Measurements from ENCODE around the gene VASH2.
"Not testable (repeated sequence)": the region's sequence is repeated elsewhere in the genome, so short reads cannot be mapped to it uniquely, and the experiment has no call there.

The VASH2 gene

GRCh38 chr1:212979340-212980122 lies 29.2 kb downstream of the VASH2 start:
- no peak for DNase-seq (ENCODE audit: low spot score)

GRCh38 chr1:212980123-212980785 lies 29.9 kb downstream of the VASH2 start:
- no peak for DNase-seq (ENCODE audit: low spot score)

- no peak for DNase-seq (ENCODE audit: low spot score)
Observed at GRCh38 chr1:212981025-212981495, 30.7 kb downstream of the VASH2 start.

- DNase-seq (ENCODE audit: low spot score): no peak
Observed at GRCh38 chr1:212981571-212982328, 31.4 kb downstream of the VASH2 start.

DNA sequence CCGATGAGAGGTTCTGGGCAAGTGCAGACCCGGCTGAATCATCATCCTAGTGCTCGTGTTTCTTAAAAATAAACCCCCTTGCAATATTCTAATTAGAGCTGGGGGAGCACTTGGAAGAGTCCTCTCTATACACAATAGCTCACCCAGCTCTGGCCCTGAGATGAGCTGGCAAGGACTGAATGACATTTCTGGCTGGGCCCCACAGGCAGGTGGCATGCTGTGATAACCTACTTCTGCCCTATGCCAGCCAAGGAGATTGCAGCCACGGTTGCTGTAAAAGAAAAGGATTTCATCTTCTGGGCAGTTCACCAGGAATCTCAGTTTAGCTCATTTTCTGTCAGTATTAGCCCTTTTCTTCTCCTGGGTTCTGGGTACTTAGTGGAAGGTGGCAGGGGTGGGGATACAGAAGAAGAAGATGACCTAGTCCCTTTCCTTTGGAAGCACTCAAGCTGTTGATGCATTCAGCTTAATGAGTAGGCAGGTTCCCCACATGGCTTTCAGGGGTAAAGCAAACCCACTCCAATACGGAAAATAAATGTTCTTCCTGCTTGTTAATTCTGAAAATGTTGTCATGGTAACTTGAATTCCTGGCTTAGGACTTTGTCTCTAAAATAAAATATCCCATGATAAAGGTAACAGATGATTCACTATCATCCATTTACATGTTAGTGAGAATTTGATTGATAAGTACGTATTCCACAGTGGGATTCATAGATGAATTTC lies 32.2 kb downstream of the VASH2 start:
- DNase-seq (ENCODE audit: low spot score): no peak

DNA sequence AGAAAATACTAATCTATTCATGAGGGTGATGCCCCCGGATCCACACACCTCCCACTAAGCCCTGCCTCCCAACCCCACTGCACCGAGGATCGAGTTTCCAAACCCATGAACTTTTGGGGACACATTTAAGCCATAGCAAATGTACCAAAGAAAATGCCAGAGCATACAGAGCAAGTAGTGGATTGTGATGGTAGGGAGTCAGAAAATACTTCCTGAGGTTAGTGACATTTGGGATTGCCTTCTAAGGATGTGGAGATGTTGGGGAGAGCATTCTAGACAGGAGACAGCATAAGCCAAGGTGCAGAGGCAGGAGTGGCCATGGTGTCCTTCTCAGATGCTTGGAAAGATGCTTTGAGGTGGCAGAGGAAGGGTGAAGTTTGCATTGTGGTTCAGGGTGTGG lies 33.1 kb downstream of the VASH2 start:
- DNase-seq (ENCODE audit: low spot score): no peak

GRCh38 chr1:212984522-212985291 lies 34.4 kb downstream of the VASH2 start:
- DNase-seq (ENCODE audit: low spot score): no peak

DNA sequence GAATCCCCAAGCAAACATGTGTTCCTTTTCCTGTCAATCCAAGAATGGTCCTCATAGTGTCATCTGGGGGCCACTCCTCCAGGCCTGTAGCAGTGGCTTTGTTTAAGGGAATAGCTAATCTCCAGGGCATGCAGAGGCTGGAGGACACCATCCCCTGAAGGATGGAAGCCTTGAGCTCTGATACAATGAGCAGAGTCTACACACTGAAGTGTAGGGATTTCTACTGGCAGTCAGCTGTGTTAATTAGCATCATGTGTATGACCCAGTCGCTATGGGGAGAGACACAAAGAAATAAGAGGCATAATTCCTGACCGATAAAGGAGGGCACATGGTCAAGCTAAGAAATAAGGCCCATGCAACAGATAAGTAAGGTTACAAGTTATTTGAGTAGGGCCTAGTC lies 36.2 kb downstream of the VASH2 start:
- DNase-seq (ENCODE audit: low spot score): no peak

DNA sequence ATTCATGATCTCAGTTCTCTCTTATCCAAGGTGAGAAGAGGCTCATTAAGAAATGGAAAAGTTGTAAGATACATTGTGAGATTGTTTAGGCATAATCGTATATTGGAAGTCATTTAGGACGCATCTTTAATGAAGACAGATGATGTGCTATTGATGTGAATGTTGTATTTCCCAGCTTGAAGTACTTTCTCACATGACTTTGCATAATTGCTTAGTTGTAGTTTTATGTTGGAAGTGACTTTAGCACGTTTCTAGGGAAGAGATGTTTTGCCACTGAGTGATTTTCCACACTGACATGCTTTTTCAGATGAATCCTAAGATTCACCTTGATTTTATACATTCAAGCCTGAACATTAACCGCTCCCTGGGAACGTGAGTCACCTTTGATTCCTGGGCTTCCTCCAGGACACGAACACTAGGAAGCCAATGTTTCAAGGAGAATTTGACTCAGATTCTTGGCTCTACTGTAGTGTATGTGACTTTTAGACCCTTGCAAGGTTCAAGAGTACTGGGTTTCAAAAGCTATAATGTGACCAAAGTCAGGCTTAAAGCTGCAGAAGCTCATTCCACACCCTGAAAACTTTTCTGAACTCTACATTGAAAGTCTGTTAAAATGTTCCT lies 37.5 kb downstream of the VASH2 start:
- no peak for DNase-seq (ENCODE audit: low spot score)

GRCh38 chr1:212990276-212990675 lies 39.9 kb downstream of the VASH2 start:
- no peak for DNase-seq (ENCODE audit: low spot score)

GRCh38 chr1:212993960-212994359 lies 43.6 kb downstream of the VASH2 start:
- DNase-seq (ENCODE audit: low spot score): not testable (repeated sequence)

GRCh38 chr1:212994926-212995325 lies 44.6 kb downstream of the VASH2 start:
- no peak for DNase-seq (ENCODE audit: low spot score)

GRCh38 chr1:213003256-213003655 lies 52.9 kb downstream of the VASH2 start:
- DNase-seq (ENCODE audit: low spot score): no peak

DNA sequence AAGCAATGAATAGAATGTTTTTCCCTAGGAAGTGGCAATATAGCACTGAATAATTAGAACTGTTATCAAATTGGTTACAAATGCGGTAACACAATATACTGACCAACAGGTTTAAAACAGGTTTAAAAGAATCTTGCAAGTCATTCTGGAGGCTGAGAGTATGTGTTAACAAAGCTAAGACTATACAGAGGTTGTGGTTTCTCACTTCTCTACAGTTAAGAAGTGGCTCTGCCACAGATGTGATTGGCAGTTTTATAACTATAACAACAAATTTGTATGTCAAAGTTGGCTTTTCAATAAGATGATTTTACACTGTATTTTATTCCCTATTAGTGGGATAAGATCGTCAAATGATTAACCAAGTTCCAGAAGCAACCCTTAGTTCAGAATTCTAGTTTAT lies 58.2 kb downstream of the VASH2 start:
- no peak for DNase-seq (ENCODE audit: low spot score)

DNA sequence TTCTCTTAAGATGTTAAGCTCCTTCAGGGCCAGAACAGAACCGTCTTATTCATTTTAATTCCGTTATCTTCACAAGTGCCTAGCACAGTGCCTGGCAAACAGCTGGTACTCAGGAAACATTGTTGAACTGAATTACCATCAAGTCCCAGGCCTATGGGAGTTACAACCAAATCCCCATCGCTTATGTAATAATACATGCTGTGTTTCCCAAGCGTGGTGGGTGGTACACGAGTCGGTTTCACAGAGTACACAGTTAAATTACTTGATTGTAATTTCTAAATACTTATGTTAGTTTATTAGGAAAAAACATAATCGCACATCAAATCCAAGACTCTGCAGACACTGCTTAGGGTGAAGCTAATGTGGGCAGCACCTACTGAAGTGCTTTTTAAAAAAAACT lies 64.3 kb downstream of the VASH2 start:
- no peak for DNase-seq (ENCODE audit: low spot score)

DNA sequence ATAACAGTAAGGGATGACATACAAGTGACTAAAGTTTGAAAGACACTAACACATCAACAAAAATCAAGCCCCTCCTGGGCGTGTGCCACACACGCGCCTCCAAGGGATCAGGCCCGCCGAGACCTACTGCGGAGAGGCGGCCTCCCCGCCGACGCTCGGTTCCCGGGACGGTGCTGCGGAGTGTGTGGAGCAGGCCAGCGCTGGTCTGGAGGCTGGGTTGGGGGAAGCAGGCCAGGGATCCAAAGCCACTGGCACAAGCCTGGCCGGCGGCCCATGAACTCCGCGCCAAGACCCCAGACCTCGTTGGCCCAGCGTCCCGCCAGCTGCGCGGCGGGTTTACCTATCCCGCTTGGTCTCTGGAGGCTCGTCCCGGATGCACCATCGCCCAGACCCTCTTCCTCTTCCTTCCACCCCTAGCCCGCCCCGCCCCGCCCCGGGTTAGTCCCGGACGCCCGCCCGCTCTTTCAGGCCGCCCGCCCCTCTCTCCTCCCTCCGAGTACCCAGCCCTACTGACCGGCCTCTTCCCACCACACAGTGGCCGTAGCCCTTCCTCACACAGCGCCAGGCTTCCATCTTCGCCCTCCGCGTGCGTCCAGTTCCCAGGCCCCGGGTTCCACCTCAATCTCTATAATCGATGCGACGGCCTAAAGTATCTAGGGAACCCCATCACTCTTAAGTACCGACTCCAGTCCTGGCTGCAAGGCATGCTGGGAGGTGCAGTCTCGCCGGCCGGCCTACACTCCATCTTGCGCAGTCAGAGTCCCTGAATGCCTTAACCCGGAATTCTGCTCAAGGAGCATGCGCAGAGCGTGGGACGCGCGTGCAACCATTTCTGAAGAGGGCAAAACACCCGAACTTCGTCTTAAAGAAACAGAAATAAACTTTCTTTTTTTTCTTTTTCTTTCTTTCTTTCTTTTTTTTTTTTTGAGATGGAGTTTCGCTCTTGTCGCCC lies 65.0 kb downstream of the VASH2 start, which contains the start of gene ANGEL2:
Gene ANGEL2 (minus strand): TSS at position 769 of the 952 bp plus-strand sequence. CDS start 196 bp downstream, at position 573.
- DNase-seq (ENCODE audit: low spot score): peak; percentile 97

DNA sequence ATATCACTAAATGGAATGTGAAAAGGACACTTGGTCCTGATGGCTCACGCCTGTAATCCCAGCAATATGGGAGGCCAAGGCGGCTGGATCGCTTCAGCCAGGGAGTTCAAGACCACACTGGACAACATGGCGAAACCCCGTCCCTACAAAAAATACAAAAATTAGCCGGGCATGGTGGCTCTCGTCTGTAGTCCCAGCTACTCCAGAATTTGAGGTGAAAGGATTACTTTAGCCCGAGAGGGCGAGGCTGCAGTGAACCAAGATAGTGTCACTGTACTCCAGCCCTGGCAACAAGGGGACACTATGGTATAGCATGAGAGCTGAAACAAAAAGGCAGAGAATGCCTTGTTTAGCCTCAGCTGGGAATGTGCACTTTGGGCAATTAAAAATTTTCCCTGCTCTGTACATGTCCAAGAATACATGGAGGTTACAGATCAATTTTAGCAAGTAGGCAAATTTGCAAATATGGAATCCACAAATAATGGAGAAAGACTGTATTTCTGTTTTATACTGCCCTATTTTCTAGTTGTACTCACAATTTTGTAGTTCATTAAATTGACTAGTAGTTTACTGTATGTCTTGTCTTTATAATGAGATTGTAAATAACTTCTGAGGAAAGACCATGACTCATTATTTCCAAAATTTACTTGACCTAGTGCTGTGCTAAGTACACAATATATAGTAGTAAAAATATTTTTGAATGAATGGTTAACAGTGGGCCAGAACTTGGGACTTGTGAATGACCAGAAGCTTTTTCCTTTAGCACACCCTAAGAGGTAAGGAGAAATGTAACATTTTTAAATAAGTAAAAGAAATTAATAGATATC lies 67.3 kb downstream of the VASH2 start:
- no peak for DNase-seq (ENCODE audit: low spot score)

DNA sequence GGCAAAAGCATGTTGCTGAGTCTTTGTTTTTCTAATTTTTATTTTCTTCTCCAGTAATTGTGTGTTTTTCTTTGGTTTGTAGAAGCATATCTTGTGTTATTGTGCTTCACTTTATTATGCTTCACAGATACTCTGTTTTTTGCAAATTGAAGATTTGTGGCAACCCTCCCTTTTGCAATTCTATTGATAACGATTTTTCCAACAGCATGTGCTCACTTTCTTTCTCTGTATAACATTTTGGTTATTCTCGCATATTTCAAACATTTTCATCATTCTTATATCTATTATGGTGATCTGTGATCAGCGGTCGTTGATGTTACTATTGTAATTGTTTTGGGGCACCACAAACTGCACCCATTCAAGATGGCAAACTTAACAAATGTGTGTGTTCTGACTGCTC lies 69.1 kb downstream of the VASH2 start:
- DNase-seq (ENCODE audit: low spot score): no peak
